ENCODE measurements around the gene PSMB7.

PSMB7 gene

DNA sequence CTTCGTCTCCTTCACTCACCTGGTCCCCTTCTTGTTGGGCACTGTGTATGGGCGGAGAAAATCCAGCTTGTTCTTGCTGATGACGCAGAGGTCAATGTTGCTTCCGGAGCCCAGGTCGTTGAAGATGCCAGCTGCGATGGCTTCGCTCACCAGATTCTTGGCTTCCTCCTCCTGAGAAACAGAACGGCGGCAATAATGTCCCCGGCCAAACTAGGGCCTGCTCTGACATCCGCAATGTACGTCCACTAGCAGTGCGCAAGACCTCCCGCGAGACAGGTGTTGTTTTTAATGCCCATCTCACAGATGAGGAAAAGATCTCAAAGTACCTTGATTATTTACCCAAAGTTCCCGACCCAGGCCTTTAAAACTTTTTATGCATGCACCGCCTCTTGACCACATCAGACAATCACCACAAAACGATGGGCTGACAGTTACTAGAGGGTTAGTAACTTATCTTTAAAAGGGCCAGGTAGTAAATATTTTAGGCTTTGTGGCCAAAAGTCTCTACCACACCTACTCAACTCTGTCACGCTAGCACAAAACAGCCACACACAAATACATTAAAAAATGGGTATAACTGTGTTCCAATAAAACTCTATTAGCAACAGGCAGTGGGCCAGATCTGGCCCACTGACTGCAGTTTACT, 58.4 kb downstream of the PSMB7 start:
- no peak for DNase-seq (ENCODE audit: low read depth)

DNA sequence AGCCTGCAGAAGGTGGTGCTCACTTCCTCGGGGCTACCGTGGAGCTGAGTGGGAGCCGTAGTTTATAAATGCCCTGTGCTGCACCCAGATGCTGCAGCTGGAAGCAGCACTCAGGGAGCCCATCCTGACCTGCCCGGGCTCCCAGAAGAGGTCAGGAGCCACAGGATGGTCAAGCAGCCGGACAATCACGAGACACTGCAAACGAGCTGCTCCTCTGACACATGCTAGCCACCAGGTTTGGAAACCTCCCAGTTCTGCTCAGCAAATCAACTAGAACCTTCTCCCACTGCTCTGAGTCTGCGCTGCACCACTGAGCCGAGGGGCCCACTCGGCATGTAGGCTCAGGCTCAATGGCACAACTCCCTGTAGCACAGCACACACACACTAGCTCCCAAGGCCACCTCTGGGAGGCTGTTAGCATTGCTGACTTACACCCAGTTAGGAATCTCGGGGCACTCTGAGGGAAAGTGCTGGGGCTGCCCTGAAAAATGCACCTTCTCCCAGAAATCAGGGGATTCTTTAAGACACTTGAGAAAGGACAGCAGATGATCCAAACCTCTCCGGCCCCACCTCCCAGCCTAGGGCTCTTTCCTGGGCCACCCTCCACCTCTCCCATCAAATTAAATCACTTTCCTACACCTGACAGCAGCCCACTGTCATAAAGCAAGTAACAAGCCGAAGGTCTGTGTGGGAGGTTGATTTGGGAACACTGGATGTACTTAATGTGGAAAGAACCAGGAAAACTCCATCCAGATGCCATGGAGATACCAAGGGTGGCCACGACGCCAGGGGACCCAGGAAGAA, 59.1 kb downstream of the PSMB7 start:
- DNase-seq (ENCODE audit: low read depth), result no peak

DNA sequence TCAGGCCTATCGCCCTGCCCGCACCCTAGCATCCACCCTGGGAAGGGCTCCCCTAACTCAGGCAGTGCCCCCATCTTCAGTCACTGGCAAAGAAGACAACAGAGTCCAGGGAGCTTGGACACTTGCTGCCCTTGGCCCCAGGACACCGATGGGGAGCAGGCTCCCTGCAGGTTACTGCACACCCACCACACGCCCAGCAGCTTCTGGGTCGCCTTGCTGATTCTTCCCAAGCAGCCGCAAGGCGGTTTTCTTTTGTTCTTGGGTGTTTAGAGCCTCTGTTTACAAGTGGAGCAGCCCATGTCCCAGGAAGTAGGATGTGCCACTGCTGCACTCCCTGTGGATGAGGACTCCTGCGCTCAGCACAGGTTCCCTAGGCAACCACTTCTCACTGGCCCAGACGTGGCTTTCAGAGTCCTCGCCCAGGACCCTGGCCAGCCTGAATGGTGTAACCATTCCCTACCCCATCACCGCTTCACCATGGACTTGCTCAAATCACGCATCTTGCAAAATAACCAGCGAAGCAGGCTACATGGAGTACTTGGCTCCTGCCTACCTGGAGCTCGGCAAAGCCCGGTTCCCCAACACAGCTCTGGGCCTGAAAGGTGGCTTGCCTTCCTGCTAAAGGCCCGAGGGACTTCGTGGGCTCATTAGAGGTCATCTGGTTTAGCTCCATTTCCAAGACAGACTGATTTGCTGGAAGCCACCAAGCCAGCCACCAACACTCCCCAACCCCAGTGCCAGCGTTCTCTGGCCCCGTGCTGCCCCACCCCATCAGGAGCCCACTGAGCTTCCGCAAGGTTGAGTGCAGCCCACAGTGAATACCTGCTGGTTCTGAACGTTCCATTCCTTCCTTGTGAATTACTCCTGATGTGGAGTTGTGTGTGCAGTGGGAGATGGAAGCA, 60.0 kb downstream of the PSMB7 start:
- no peak for DNase-seq (ENCODE audit: low read depth)

DNA sequence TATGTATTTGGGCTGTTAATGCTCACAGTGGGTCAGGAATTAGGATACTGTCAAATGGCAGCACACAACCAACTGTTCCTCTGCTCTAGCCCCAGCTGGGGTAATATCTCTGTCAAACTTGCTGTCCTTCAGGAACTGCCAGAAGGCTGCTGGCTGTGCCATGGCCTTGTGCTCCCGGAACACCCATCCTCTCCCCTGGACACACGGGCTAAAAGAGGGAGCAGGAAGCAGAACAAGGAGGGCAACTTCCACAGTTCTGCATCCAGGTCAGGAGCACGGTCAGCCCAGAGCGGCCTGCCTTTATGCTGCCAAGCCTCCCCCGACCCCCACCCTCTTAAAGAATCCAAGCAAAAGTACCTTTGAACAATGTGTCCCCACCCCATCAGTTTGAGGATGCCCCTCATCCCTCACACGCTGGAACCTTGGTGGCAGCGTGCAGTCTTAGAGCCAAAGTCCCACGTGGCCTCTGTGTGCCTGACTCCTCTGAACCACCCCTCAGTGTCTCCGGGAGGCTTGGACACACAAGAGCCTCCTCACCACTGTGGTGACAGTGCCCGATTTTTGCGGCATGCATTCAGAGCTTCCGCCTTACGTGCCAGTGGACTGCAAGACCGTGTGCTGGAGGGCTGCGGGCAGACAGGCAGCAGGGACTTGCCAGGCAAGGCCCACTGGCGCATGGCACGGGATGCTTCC, 60.8 kb downstream of the PSMB7 start:
- no peak for DNase-seq (ENCODE audit: low read depth)

DNA sequence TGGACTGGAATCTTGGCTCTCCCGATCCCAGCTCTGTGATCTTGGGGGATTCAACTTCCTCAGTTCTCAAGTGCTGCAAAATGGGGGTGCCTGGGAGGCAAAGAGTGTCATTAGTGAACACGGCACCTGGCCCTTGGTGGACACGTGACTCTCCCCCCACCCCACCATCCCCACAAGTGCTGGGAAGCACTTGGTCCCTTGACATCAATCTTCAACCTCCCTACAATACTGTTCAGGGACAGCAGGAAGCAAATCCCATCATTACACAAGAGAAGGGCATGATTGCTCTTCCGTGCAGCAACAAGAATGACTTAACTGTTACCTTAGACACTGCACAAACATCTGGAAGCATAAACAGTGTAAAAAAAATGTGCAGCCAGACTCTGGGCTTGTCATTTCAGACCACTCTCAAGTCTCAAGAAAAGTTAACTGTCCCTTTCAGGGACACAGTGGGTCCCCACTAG, 61.4 kb downstream of the PSMB7 start:
- DNase-seq (ENCODE audit: low read depth), result no peak

DNA sequence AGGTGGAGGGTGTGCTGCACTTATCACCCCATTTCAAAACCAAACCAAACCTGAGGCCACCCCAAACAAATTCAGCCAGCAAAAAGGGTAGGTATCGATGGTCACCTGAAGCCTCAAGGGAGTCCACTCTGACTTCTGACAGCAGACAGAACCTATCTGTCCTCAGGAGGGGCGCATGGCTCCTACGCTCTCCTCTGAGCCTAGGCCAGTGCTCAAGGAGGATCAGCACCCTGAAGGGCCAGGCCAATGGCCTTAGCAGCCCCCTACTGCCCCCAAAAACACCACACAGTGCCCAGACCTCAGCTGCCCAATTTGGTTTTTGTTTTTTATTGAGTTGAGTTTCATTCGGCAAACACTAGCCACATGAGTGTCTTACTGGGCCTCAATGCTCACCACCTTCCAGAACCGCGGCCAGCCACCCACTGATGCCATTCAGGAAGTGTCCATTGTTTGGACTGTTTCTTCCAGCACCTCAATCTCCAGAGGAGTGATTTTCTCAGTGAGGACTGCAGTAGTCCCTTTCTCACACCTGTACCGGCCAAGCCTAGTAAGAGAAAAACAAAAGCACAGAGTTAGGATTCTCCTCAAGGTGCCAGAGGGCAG, 62.0 kb downstream of the PSMB7 start:
- no peak for DNase-seq (ENCODE audit: low read depth)

DNA sequence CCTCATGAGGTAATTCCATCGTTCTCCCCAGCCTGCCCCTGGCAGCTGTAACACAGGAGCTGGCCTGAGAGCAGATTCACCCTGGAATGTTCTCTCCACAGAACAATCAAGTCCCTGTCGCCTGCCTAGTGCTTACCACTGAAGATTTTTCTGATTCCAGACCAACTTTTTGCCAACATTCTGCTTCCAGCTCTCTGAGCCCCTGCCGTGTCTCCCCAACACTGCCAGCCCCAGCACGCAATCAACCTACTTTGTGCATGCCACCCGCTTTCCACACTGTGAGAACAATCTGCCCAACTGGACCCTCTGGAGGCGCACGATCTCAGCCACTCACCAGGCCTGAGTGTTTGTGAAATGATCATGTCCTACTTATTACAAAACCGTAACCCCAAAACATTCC, 62.6 kb downstream of the PSMB7 start:
- no peak for DNase-seq (ENCODE audit: low read depth)

DNA sequence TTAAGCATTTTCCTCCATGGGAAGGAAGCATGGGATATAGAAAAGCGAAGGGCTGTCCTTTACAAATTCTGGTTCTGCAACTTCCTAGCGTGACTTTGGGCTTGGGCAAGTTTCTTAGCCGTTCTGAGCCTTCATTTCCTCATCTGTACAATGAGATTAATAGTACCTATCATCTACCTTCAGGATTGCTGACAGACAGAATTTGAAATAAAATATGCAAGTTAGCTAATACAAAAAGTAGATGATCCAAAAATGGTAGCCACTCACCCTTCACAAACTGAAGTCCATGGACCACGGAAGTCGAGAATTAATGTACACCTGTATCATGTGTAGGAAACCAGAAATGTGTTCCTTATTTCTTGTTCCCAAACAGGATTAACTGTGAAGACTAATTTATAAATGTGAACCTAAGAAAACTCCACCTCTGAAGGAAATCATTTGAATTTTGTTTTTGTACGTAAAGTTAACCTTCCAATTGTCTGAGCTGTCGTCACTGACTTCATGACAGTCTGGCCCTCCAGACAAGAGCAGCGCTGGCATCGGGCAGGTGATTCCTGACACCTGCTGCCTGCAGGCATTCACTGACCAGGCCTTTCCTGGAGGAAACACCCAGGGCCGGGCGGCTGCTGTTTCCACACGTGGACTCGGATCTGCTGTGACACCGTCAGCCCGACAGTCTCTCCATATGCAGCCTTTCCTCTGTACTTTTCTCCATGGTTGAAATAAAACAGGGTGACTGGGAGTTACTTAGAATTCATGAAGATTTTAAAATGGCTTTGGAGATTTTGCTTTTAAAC, 63.4 kb downstream of the PSMB7 start:
- no peak for DNase-seq (ENCODE audit: low read depth)

DNA sequence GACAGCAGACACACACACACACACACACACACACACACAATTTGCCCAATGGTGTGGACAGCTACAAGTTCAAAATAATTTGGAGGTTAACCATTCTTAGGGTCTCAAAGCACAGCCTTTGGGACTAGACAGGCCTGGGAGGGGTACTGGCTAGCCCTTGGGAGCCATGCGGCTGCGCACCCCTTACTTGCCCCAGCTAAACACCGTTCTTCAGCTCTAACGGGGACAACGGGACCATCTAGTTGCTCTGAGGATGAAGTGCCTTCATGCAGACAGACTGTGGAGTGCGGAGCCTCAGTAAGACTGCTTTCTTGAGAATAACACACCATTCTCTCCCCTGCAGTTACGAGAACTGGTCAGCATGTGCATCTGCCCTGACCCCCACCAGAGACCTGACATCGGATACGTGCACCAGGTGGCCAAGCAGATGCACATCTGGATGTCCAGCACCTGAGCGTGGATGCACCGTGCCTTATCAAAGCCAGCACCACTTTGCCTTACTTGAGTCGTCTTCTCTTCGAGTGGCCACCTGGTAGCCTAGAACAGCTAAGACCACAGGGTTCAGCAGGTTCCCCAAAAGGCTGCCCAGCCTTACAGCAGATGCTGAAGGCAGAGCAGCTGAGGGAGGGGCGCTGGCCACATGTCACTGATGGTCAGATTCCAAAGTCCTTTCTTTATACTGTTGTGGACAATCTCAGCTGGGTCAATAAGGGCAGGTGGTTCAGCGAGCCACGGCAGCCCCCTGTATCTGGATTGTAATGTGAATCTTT, 64.6 kb downstream of the PSMB7 start:
- DNase-seq (ENCODE audit: low read depth), result no peak

DNA sequence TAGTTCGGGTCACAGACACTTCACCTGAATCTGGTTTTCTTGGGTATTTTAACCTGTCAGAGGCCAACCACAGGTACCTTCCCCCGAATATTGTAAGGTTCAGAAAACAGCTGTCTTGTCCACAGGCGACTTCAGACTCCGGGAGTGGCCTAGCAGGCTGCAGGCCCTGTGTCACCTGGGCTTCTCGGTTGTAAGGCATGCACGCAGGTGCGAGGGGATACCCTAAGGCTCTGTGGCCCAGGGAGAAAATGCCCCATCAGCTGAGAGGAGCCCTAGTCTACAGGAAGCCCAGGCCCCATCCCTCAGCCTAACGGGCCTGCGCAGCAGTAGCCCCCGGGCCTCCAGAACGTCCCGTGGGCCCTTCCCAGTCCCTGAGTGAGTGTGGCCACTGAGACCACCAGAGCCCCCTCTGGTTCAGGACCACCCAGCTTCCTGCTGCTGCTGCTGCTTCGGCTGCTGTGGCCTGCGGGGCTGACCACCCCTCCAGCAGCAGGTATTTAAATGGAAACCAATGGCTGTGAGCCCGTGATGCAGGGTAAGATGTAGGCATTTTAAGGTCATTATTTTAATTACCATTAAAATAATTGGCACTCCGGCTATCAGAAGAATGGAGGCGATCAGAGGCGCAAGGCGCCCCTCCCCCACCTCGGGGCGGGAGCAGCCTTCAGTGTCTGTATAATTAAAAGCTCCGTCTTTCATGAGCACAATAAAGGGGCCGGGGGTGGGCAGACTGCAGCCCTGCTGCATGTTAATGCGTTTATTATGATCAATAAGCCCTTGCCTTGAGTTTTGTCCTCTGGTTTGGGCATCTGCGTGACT, 65.4 kb downstream of the PSMB7 start:
- no peak for DNase-seq (ENCODE audit: low read depth)

DNA sequence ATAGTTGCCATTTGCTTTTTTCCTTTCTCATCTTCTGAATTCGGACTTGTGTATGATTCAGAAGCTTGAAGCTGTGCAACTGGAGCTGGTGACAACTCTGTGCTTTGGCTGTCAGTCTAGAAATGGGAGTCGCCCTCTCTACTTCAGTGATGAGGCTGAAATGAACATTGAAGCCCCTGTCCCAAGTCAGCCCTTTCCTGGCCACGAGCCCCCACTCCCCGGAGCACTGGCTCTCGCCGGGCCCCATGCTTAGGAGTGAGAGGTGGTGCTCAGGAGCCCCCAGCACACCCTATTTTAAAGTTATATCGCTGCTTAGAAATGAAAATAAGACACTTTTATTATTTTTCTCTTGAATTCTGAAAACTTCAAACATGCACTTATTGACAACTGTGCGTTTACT, 66.0 kb downstream of the PSMB7 start:
- no peak for DNase-seq (ENCODE audit: low read depth)

DNA sequence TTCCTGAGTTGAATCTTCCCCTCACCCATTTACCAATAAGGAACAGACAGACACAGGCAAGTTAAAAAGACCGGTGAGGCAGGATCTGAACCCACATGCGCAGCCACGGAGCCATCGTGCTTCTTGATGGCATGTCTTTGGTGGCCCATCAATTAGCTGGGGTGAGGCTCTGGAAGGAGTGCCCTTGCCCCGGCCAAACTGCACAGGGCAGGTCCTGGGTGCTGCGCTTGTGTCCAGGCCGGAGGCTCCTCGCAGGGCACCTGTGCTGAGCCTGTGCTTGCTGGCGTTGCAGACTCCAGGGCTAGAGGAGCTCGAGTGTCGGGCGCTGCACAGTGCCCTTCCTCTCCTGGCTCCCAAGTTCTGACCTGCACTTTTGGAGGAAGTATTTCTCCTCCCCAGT, 66.4 kb downstream of the PSMB7 start:
- no peak for DNase-seq (ENCODE audit: low read depth)

DNA sequence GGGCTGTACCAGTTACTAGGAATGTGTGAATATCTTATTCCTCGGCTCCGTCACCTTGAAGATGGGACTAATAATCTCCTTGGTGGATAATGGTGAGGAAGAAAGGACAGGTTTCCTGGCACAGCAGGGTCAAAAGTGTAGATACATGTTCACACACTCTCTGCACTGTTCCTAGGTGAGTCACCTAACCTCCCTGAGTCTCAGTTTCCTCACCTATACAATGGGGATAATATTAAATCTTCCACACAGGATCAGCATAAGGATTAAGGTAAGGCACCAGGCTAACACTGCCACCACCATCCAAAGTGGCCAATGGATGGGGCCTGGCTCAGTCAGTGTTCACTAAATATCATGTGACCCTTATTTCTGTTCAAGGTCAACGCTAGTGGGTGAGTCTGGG, 66.9 kb downstream of the PSMB7 start:
- DNase-seq (ENCODE audit: low read depth), result no peak

DNA sequence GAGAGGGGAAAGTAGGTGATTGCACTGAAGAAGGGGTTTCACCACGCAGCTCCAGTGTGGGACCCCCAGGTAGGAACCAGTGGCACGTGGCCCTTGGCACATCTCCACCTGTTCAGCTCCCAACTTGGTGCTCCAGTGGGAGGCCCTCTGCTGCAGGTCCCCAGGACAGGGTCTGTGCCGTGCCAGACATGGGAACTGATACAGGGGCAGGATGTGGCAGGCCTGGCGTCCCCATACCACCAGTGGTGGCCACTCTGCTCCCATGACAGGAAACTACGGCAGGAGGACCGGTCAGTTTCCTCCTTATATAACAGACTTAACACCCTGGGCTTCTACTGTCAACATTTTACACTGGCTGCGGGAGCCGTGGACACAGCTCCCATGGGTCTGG, 67.3 kb downstream of the PSMB7 start:
- DNase-seq (ENCODE audit: low read depth), result no peak

DNA sequence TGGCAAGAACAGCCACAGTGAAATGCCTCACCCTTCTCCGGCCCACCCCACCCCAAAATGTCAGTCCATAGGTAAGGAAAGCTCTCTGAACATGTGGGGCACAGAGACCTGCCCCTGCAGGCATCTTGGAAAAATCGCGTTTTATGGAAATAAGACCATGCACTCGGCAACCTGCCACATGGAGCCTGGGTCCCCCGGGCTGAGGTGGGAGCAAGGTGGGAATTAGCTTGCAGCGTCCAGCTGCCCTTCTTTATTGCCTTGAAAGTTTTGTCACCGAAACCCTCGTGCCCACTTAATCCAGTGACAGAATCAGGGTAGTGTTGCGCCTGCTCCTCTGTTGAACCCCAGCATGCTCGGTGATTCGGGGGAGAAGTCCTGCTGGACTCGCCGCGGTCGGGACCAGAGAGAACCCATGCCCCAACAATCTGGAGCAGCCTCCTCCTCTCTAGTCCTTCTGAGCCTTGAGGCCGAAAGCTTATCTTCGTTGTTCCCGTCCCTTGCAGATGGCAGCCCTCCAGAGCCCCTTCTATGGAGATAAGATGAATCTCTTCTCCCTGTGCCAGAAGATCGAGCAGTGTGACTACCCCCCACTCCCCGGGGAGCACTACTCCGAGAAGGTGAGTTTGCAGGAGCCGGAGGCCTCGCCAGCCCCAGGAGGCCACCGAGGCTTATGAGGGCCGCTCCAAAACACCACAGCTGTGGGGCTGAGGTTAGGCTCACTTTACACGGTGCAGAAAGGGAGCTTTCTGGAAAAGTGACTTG, 67.9 kb downstream of the PSMB7 start:
- no peak for DNase-seq (ENCODE audit: low read depth)

DNA sequence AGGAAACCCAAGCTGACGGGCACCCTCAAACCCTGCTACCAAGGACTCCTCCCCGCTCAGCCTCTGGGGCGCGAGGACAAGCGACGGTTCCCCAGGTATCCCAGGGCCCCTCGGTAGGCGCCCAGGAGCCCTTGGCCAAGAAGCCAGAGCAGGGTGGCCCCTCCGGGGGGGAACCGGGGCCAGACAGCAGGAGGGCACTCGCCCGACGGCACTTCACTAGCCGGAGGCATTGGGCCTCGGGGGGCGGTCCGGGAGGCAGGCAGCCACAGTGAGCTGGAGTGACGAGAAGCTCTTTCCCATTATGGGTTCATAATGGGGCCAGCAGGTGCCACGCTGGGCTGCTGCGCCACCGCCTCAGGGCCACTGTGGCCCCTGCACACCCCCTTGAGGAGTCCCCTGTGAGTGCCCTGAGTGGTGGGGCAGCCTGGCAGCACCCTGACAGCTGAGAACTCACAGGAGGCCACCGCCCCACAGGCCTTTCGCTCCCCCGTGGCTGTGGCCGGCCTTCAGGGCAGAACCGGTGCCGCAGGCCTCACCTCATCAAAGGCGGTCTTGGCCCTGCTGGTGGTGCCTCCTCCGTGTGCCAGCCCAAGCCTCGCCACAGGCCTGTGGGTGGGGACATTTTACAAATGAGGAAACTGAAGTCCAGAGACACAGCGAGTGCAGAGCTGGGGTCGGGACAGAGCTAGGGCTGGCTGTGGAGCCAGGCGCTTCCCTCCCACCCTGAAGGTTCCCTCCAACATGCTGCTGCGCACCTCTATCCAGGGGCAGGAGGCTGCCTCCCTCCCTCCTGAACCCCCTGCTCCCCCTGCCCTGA, 68.7 kb downstream of the PSMB7 start:
- DNase-seq (ENCODE audit: low read depth), result no peak

DNA sequence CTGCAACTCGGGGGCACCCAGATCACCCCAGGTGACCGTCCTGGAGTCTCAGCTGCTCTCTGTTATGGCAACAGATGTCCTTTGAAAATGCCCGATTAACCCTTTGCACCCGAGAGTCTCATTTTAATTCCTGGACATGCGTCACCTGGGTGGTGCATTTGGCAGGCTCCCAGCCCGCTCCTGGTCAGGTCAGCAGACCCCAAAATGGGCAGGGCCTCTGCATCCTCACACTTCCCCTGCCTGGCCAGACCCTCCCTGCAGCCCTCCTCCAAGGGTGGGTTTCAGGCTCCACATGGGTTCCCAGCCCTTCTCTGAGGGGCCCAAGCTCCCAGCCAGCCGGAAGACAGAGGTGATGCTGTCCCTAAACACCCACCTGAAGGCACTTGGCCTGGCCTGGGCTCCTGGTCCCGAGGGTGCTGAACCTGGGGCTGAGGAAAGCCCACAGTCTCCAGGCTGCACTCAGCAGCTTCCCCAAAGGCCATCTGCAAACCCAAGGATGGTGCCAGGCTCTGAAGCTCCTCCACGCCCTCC, 69.4 kb downstream of the PSMB7 start:
- no peak for DNase-seq (ENCODE audit: low read depth)

All from stimulated activated CD8-positive, alpha-beta memory T cell treated with anti-CD3 and anti-CD28 coated beads, Interleukin-7, amount 100 ng/mL, for 24 hours (primary cell).